HCT116 (cell line): ENCODE measurements around the gene RCOR1. TPM values are rescaled to one million over a fixed set of nuclear protein-coding genes. Genes with fewer than 3 reads are reported as not detected.
A peak's percentile ranks its signal among the peaks of the same experiment; 100 is the strongest.

ENCODE experiments used
- ATAC-seq: fragments of 200-7000 bp; cut with Tn5 transposase; 2 replicates; pipeline ENCODE4 v1.9.1; 2020; ENCODE audit warnings: mild to moderate bottlenecking, moderate library complexity
- BruUV-seq: library from RNA; stranded (reverse); fragments of 400-500 nt; replicated peaks from 2 replicates; lab custom pipeline; 2021; lab: Mats Ljungman, UMichigan
- CTCF ChIA-PET: fragments of 300-600 bp; sonication (Branson Sonifier 250); formaldehyde crosslinking; loops from one replicate; lab custom pipeline; 2021; ENCODE audit warnings: antibody characterized with exemption; lab: Charles Lee
- POLR2A ChIA-PET: fragments of 300-600, 350-600 bp; sonication (Branson Sonifier 250); formaldehyde crosslinking; loops from one replicate; lab custom pipeline; 2021; ENCODE audit warnings: antibody characterized with exemption; lab: Charles Lee
- RAD21 ChIA-PET, 2 experiments: fragments of 300-600 bp; sonication (Branson Sonifier 250); formaldehyde crosslinking; loops; one replicate each; lab custom pipeline; 2023; ENCODE audit warnings: low total read pairs in 2 of 2; ENCODE audit not compliant: uncharacterized antibody in 2 of 2, unreplicated experiment in 2 of 2, low non-redundant PET in 1 of 2; lab: Charles Lee
- DNase-seq: peaks from one replicate; pipeline ENCODE4 v3.0.0-alpha.2; 2010; ENCODE audit warnings: low read depth, low spot score
- H2AFZ ChIP-seq: fragments of 200-600 bp; shearing (Covaris generic), sonication (generic); 2 replicates; pipeline ENCODE4 v1.6.1; 2017; ENCODE audit warnings: low read depth, mixed run types, mixed read lengths, antibody characterized with exemption, low read length; ENCODE audit not compliant: poor library complexity, severe bottlenecking
- H3K27ac ChIP-seq: 2 replicates; pipeline ENCODE4 v1.5.1; 2012; ENCODE audit warnings: low read depth, low read length
- H3K27me3 ChIP-seq: fragments of 200-600 bp; sonication (generic); 2 replicates; pipeline ENCODE4 v1.6.1; 2016; ENCODE audit warnings: mixed run types, low read length, mixed read lengths; ENCODE audit not compliant: insufficient read depth
- H3K36me3 ChIP-seq, 2 experiments: fragments of 200-500 bp in 1 of 2; fragments of 200-600 bp in 1 of 2; sonication (Bioruptor generic) in 1 of 2; sonication (generic) in 1 of 2; 2 replicates each; pipeline versions ENCODE4 v1.5.1 to v1.6.1; 2014 to 2016; ENCODE audit warnings: low read length in 2 of 2, inconsistent platforms in 1 of 2, mixed read lengths in 1 of 2, mixed run types in 1 of 2; ENCODE audit not compliant: insufficient read depth in 2 of 2, control insufficient read depth in 1 of 2
- H3K4me1 ChIP-seq, 2 experiments: fragments of 200-600 bp in 1 of 2; sonication (generic) in 1 of 2; 2 replicates each; pipeline versions ENCODE4 v1.5.1 to v1.6.1; 2012 to 2017; ENCODE audit warnings: low read length in 2 of 2, inconsistent platforms in 1 of 2, mild to moderate bottlenecking in 1 of 2, mixed read lengths in 1 of 2, mixed run types in 1 of 2, moderate library complexity in 1 of 2; ENCODE audit not compliant: insufficient read depth in 2 of 2, control insufficient read depth in 1 of 2
- H3K4me2 ChIP-seq: fragments of 200-600 bp; sonication (generic); 2 replicates; pipeline ENCODE4 v1.6.1; 2017; ENCODE audit warnings: mixed run types, low read length, mixed read lengths
- H3K4me3 ChIP-seq, 2 experiments: fragments of 200-600 bp in 1 of 2; sonication (generic) in 1 of 2; replicated peaks in 1 of 2; 2 replicates each; pipeline ENCODE4 v1.5.1; 2011 to 2016; ENCODE audit warnings: low read length in 2 of 2, control low read depth in 1 of 2, low read depth in 1 of 2, mild to moderate bottlenecking in 1 of 2, mixed read lengths in 1 of 2, mixed run types in 1 of 2
- H3K79me2 ChIP-seq: fragments of 200-600 bp; sonication (generic); 2 replicates; pipeline ENCODE4 v1.6.1; 2017; ENCODE audit warnings: mild to moderate bottlenecking, mixed run types, low read length, moderate library complexity, mixed read lengths; ENCODE audit not compliant: insufficient read depth
- H3K9ac ChIP-seq: fragments of 200-600 bp; sonication (generic); 2 replicates; pipeline ENCODE4 v1.6.1; 2016; ENCODE audit warnings: low read length, mixed read lengths
- H3K9me2 ChIP-seq: fragments of 200-600 bp; sonication (generic), shearing (Covaris generic); 2 replicates; pipeline ENCODE4 v1.6.1; 2017; ENCODE audit warnings: mixed run types, mild to moderate bottlenecking, moderate library complexity; ENCODE audit not compliant: insufficient read depth
- H3K9me3 ChIP-seq, 2 experiments: fragments of 200-500 bp in 1 of 2; fragments of 200-600 bp in 1 of 2; sonication (Bioruptor generic) in 1 of 2; sonication (generic) in 1 of 2; 2 replicates each; pipeline ENCODE4 v1.6.1; 2014 to 2017; ENCODE audit warnings: low read length in 2 of 2, mixed read lengths in 2 of 2, inconsistent platforms in 1 of 2, low read depth in 1 of 2, mild to moderate bottlenecking in 1 of 2, mixed run types in 1 of 2, moderate library complexity in 1 of 2; ENCODE audit not compliant: control insufficient read depth in 1 of 2, insufficient read depth in 1 of 2
- H4K20me1 ChIP-seq: fragments of 200-600 bp; sonication (generic), shearing (Covaris generic); 2 replicates; pipeline ENCODE4 v1.6.1; 2017; ENCODE audit warnings: mixed run types, mild to moderate bottlenecking, moderate library complexity; ENCODE audit not compliant: insufficient read depth
- CEBPB ChIP-seq: IDR thresholded peaks from 2 replicates; pipeline ENCODE4 v1.6.1; 2012; ENCODE audit warnings: low read depth
- EZH2 ChIP-seq: fragments of 200-600 bp; sonication (generic); IDR thresholded peaks from 2 replicates; pipeline ENCODE4 v1.6.1; 2017; ENCODE audit warnings: antibody characterized with exemption, mixed run types
- EZH2phosphoT487 ChIP-seq: fragments of 200-600 bp; IDR thresholded peaks from 2 replicates; pipeline ENCODE4 v1.6.1; 2018; ENCODE audit warnings: antibody characterized with exemption, borderline replicate concordance
- FOSL1 ChIP-seq: IDR thresholded peaks from 2 replicates; pipeline ENCODE4 v1.6.1; 2012; ENCODE audit warnings: low read depth
- POLR2A ChIP-seq: IDR thresholded peaks from 2 replicates; pipeline ENCODE4 v1.7.0; 2011; ENCODE audit warnings: borderline replicate concordance; ENCODE audit not compliant: insufficient read depth, insufficient read length; ENCODE audit errors: extremely low read depth
- POLR2AphosphoS5 ChIP-seq: IDR thresholded peaks from 2 replicates; pipeline ENCODE4 v1.6.1; 2011; ENCODE audit warnings: mild to moderate bottlenecking, low read depth, low read length, moderate library complexity
- SP1 ChIP-seq: IDR thresholded peaks from 2 replicates; pipeline ENCODE4 v1.6.1; 2012; ENCODE audit warnings: low read depth
- SRF ChIP-seq: IDR thresholded peaks from 2 replicates; pipeline ENCODE4 v1.6.1; 2012; ENCODE audit warnings: low read depth
- TCF7L2 ChIP-seq: IDR thresholded peaks from 2 replicates; pipeline ENCODE4 v1.7.0; 2011; ENCODE audit warnings: borderline replicate concordance, inconsistent platforms; ENCODE audit not compliant: insufficient read depth, insufficient read length; ENCODE audit errors: extremely low read depth
- YY1 ChIP-seq: IDR thresholded peaks from 2 replicates; pipeline ENCODE4 v1.6.1; 2011; ENCODE audit warnings: low read length, low read depth, moderate library complexity, mild to moderate bottlenecking; ENCODE audit not compliant: insufficient replicate concordance; ENCODE audit errors: extremely low read depth
- ZBTB33 ChIP-seq: IDR thresholded peaks from 2 replicates; pipeline ENCODE4 v1.6.1; 2011; ENCODE audit warnings: mild to moderate bottlenecking, low read length, moderate library complexity; ENCODE audit not compliant: insufficient replicate concordance; ENCODE audit errors: extremely low read depth
- ZFX ChIP-seq: fragments of 450-650 bp; IDR thresholded peaks from 2 replicates; pipeline ENCODE4 v1.6.1; 2017
- intact Hi-C: fragments of 100-400 bp; cut with micrococcal nuclease; formaldehyde crosslinking; loops from 2 replicates; pipeline ENCODE4 v1.10.0; 2022
- total RNA-seq: library from RNA; stranded (reverse); gene quantifications from one replicate; pipeline ENCODE4 v1.2.1, GENCODE V29; 2021; ENCODE audit not compliant: unreplicated experiment
- TF ChIP-seq, protein P1 (sequence below): IDR thresholded peaks from 2 replicates; pipeline ENCODE4 v1.6.1; 2012; ENCODE audit warnings: low read depth

The RCOR1 gene
- total RNA-seq, 1 experiment from 2014 or later, result 30.7 TPM

DNA sequence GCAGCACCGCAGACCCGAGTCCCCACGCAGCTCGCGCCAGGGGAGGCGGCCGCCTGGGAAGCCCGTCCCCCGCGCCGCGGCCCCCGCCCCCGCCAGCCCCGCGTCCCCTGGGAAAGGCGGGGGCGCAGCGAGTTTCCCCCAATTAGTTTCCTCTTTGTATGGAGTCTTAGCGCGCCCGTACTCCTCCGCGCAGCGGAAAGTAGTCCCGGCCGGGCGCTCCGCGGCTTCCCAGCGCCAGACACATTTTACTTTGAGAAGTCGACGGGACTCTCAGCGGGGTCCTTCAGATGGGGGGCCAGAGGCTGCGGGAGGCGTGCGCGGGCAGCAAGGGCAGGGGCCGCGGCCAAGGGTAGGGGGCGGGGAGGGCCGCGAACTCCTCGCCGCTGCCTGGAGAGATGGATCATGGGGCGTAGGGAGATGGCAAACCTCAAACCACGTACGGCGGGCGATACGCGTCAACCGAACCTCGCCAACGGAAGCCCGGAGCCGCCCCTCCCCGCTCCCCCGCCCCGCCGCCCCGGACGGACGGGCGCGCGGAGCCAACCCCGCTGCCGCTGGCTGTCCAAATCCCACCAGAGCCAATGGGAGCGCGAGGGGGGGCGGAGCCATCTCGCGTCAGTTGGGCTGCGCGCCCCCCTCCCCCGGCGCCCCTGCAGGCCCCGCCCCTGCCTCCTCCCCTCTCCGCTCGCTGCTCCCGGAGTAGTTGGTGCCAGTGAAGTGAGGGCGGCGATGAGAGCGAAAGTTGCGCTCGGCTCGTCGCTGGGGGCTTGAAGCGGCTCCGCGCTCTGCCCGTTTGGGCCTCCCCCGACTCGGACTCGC is at the start of gene RCOR1 (continued):
- peak; percentile 72 for TF ChIP-seq POLR2A
- no peak for TF ChIP-seq CEBPB
- no peak for TF ChIP-seq TCF7L2
- TF ChIP-seq POLR2AphosphoS5, result peak; percentile 96
- TF ChIP-seq YY1, result peak; percentile 60
- no peak for TF ChIP-seq FOSL1
- peak; percentile 54 for TF ChIP-seq SP1

- peaks cover 7 to 65% of the 10 kb centered on the region in 2 experiments for H3K4me1 ChIP-seq
- H3K79me2 ChIP-seq, result no peaks in the 10 kb centered on the region
- H3K9ac ChIP-seq, result peak overlapping the region; percentile 35; the same call in 1 of the 2 replicates
- H3K4me2 ChIP-seq, result peak overlapping the region; percentile 43
- H3K9me3 ChIP-seq, result no peaks in the 10 kb centered on the region
- no peaks in the 10 kb centered on the region for H3K36me3 ChIP-seq
- no peaks in the 10 kb centered on the region for H4K20me1 ChIP-seq
- H3K4me3 ChIP-seq, result no peak overlapping the region
- peak; percentile 15; the same call in 1 of the 2 replicates for ATAC-seq
- intact Hi-C loops, result no loop called here
- ChIA-PET POLR2A (no interaction called here), CTCF (no interaction called here)
- no TSS peak for BruUV-seq
- H3K27ac ChIP-seq, result no peak overlapping the region
- TF ChIP-seq EZH2 (no peak), TCF7L2 (no peak), EZH2phosphoT487 (no peak), ZBTB33 (no peak), CEBPB (no peak), YY1 (no peak), POLR2AphosphoS5 (no peak), SRF (no peak), ZFX (no peak), SP1 (no peak)
- TF ChIP-seq, protein P1, sequence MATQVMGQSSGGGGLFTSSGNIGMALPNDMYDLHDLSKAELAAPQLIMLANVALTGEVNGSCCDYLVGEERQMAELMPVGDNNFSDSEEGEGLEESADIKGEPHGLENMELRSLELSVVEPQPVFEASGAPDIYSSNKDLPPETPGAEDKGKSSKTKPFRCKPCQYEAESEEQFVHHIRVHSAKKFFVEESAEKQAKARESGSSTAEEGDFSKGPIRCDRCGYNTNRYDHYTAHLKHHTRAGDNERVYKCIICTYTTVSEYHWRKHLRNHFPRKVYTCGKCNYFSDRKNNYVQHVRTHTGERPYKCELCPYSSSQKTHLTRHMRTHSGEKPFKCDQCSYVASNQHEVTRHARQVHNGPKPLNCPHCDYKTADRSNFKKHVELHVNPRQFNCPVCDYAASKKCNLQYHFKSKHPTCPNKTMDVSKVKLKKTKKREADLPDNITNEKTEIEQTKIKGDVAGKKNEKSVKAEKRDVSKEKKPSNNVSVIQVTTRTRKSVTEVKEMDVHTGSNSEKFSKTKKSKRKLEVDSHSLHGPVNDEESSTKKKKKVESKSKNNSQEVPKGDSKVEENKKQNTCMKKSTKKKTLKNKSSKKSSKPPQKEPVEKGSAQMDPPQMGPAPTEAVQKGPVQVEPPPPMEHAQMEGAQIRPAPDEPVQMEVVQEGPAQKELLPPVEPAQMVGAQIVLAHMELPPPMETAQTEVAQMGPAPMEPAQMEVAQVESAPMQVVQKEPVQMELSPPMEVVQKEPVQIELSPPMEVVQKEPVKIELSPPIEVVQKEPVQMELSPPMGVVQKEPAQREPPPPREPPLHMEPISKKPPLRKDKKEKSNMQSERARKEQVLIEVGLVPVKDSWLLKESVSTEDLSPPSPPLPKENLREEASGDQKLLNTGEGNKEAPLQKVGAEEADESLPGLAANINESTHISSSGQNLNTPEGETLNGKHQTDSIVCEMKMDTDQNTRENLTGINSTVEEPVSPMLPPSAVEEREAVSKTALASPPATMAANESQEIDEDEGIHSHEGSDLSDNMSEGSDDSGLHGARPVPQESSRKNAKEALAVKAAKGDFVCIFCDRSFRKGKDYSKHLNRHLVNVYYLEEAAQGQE, result no peak
- TF ChIP-seq, all 23 proteins: peak for 0
- H2AFZ ChIP-seq, result no peak overlapping the region
- RAD21 ChIA-PET, result no interaction called here
- DNase-seq, result no peak
- H3K9me2 ChIP-seq, result no peaks in the 10 kb centered on the region
- no peaks in the 10 kb centered on the region for H3K27me3 ChIP-seq
Measured at GRCh38 chr14:102544046-102544746, 48.3 kb upstream of the RCOR1 start.
